Ammon's horn (tissue), 1 donor: ENCODE results near the gene ASH1L.
"Not testable (repeated sequence)": the region's sequence is repeated elsewhere in the genome, so short reads cannot be mapped to it uniquely, and the experiment has no call there.

Experiments
- DNase-seq: peaks from one replicate; pipeline ENCODE4 v3.0.0-alpha.2; 2016; ENCODE audit warnings: low spot score

The ASH1L gene

DNA sequence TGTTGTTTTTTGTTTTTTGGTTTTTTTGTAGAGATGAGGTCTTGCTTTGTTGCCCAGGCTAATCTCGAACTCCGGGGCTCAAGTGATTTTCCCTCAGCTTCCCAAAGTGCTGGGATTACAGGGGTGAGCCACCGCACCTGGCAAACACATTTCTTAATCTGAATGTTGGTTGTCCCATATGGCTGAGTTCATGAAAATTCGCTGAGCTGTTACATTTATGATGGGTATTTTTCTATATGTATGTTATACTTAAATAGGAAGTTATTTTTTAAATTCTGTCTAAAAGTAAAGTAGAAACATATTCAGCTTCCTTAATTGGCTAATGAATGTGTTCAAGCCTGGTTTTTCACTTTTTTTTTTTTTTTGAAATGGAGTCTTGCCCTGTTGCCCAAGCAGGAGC, 75.1 kb downstream of the ASH1L start:
- DNase-seq = no peak

DNA sequence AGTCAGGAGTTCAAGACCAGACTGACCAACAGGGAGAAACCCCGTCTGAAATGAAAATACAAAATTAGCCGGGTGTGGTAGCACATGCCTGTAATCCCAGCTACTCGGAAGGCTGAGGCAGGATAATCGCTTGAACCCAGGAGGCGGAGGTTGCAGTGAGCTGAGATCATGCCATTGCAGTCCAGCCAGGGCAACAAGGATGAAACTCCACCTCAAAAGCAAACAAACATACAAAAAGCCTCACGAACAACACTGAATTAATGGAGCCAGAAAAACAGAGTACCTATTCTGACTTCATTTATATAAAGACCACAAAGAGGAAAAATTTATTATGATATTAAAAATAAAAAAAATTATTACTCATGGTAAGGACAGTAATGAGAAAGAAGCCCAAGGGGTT, 75.7 kb downstream of the ASH1L start:
- DNase-seq = not testable (repeated sequence)

DNA sequence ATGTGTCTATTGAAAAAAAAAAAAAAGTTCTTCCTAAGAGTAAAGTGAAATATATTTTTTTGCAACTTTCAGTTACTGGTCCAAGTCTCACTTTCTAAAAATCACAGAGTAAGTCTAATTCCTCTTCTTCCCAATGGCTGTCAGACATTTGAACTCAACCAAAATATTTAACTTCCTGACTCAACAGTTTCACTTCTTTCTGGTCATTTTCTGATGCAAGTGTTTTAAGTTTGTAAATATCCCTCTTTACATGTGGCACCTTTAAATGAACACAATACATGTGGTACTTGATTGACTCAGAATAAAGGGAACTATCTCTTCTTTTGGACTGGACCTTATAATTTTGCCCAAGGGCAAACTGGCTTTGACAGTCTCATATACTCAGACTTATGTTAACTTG, 76.7 kb downstream of the ASH1L start:
- no peak for DNase-seq

DNA sequence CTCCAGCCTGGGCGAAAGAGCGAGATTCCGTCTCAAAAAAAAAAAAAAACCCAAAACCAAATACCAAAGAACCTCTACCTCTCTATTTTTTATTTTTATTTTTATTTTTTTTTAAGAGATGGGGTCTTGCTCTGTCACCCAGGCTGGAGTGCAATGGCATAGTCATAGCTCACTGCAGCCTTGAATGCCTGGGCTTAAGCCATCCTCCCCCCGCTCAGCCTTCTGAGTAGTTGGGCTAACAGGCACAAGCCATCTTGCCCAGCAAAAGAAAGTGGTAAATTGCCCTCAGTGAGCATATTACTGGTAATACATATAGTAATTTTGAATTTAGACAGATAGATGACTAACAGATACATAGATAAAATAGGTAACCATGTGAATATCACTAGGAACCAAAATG, 77.4 kb downstream of the ASH1L start:
- no peak for DNase-seq

DNA sequence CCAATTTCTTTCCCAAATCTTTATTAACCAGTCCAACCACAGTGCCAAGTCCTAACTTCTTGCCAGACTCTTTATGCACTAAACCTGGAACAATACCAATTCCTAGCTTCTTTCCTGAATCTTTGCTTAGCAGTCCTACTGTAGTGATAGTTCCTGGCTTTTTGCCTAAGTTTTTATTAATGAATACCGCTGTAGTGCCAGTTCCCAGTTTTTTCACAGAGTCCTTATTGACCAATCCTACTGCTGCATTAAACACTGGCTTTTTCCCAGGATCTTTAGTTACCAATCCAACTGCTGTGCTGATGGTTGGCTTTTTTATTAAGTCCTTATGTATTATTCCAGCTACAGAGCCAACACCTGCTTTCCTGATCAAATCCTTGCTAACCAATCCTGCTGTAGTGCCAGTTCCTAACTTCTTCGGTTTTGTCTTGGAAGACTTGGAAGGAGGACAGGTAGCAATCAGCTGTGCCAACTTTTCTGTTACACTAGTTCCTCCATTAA, 80.8 kb downstream of the ASH1L start:
- DNase-seq = no peak

DNA sequence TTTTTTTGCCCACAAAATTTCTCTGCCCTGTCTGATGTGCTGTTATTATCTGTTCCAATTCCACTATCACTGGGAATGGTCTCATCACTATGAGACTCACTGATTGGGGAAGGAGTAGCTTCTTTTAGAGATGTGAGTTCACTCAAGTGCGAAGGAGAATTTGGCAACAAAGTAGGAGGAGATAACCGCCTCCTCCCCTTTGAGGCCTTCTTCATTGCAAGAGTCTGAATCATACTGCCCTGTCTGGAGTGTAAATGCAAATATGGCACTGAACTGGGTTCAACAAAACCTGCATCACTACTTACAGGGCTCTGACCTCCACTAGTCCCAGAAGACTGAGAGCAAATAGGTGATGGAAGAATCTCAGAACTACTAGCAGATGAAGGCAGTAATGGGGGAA, 83.4 kb downstream of the ASH1L start:
- DNase-seq = no peak

DNA sequence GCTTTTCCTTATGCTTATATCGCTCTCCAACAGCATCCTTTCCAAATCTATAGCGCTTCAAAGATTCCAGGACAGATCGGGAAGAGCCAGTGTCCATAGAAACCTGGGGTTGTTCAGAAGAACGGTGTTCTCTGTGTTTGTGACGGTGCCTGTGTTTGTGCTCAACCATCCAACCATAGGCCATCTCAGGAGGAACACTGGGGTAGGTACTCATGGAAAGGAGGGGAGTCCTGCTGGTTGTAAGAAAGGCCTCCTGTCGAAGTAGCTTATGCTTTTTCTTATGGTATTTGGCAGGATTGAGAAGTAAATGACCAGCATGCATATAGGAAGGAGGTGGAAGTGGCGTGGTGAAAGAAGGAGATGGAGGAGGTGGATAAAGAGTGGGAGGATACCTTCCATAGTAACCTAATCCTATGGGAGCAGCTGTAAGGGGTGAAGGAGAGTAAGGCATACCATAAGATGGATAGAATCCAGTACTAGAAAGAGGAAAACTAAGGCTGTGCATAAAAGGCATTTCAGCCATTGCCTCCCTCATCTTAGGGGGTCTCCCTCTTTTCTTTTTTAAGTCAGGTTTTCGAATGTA, 84.2 kb downstream of the ASH1L start:
- DNase-seq = no peak

DNA sequence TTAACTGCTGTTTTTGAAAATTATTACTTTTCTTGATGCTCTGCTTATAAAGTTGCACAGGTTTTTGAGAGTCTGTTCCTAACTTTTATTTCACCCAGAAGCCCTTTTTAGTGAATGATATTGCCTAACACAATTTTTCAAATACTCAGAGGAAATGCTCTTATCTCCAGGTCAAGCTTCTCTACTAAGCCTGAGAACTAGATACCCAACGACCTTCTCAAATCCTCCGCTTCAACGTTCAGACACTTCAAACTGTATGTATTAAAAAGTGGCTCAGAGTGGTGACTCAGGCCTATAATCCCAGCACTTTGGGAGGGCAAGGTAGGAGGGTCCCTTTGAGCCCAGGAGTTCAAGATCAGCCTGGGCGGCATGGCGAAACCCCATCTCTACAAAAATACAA, 88.5 kb downstream of the ASH1L start:
- DNase-seq = no peak

DNA sequence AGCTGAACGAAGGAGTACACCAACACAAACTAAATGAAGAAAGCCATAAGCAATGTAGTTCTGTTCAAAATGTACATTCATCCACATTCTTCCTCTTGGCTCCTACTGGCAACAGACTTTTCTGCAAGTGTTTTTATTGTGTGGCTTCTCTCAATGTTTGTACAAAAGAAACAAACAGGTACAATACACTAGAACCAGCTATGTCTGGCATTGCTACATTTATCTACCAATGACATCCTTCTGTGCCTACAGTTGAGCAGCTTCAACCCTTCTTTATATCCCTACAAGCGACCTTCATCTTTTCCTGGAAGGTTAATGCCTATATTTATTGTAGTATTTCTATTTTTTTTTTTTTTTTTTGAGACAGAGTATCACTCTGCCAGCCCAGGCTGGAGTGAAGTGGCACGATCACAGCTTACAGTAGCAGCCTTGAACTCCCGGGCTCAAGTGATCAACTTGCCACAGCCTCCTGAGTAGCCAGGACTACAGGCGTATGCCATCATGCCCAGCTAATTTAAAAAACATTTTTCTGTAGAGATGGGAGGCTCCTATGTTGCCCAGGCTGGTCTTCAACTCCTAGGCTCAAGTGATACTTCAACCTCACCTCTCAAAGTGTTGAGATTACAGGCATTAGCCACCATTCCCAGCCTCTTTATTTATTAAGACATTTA, 89.3 kb downstream of the ASH1L start:
- no peak for DNase-seq

DNA sequence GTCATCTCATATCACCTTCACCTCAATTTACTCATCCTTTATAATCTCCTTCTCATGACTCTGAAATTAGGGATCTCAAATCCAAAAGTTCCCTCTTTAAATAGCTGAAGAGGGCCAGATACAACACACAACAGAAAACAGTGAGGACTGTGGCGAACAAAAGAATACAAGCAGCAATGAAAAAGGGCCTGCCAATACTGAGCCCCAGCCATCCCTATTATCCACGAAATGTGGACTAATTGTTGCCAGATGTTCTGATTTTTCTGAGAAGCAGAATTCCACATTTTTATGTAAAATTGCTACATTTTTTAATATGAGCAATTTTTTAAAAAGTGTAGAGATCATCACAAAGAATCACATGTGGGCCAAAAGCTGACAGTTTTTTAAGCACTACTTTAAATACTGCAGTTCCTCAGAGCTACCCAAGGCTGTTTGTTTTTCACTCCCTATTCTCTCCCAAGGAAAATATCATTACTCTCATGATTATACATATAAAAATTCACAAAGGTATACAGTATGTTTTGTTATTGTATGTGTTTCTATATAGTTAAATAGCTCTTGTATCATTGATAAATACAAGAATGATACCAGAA, 90.0 kb downstream of the ASH1L start:
- peak; percentile 42 for DNase-seq

DNA sequence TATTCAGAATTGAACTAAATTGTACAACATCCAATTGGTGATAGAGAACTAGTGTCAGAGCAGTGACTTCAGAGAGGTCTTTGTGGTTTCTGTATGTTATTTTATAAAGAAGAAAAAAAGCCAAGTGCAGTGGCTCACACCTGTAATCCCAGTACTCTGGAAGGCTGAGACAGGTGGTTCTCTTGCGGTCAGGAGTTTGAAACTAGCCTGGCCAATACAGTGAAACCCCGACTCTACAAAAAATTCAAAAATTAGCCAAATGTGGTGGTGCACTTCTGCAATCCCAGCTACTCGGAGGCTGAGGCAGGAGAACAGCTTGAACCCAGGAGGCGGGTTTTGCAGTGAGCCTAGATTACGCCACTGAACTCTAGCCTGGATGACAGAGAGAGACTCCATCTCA, 90.7 kb downstream of the ASH1L start:
- no peak for DNase-seq

DNA sequence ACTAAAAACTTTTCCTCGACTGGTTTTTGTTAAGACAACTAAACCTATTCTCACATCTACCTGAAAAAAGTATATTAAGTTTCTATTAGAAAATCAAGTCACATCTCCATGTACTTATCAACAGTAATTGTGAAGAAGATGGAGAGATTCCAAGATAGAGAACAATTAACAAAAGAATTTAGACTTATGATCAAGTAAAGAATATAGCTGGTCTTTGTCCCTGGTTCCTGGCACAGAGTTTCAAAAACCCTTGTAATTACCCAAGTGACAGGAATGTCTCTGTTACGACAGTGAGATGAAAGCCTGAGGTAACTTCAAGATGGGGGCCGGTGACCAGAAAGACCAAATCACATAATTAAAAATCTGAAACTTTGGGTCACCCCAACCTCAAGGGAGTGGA, 91.6 kb downstream of the ASH1L start:
- no peak for DNase-seq

DNA sequence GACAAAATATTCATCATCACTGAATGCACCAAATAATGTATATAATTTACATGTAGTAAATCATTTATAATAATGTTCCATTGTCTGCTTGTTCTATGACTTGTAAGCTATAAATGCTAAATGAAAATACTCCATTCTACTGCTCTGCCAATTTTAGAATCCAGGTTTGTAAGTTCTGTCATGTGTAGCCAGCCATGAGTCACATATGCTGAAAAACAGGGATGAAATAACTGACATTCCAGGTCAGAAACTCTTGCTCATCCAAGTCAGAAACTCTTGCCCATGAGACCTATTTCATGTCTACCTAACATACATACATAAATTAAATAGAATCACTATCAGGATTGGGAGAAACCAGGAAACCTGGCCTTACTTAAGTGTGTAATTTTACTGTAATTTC, 95.6 kb downstream of the ASH1L start:
- DNase-seq = no peak

DNA sequence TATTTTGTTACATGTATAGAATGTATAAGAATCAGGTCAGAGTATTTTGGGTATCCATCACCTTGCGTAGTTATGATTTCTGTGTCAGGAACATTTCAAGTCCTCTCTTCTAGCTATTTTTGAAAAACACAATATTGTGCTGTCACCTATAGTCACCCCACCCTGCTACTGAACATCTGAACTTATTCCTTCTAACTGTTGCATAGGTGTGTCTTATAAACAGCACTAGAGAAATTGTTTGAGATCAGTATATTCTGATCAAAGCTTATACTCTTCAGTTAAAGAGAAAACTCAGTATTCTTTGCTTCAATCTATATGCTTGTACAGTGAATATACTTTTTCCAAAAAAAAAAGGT, 96.0 kb downstream of the ASH1L start:
- no peak for DNase-seq

DNA sequence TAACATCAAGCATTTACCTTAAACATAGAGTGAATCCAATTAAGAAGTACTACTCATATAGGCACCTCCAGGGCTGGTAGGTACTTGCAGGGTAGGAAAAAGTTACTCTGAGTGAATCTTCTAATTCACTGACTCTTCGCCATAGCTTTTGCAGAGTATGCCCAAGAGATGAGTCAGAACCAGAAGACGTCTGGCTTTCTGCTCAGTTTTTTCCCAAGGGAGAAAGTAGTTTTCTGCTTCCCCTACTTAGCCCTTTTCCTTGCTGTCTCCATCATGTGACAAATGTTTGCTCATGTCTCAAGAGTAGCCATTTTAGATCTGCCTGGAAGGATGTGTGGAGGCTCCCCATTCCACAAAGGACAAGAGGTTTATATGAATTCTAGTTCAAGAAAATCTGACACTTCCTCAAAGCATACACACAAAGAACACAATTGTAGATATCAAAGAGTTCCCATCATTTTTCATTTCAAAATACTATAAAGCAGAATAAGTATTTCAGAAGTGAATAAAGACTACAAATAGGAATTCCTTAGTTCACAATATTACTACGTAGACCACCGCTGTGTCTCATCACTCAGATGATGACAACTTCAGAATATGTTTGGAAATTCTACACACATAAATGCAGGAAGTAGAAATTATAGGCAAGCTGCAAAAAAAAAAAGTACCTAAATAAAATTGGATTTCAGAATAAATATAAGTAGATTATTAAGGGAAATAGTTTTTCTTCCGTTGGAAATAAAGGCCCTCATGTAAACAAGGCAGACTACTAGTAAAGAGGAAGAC, 98.5 kb downstream of the ASH1L start:
- no peak for DNase-seq

DNA sequence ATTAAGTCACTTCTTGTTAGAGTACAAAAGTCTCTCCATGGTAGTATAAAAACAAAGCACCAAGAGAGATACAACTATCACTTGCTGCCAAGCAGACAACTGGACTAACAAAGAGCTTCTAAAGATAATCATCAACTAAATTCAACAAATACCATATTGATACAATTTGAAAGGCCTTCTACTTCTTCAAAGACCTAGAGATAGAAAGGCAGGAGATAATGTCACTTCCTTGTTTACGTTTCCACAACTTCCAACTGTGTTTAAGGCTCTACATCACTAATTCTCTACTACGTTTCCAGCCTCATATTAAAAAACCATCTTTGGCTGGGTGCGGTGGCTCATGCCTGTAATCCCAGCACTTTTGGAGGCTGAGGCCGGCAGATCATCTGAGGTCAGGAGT, 104.5 kb downstream of the ASH1L start:
- DNase-seq = no peak

DNA sequence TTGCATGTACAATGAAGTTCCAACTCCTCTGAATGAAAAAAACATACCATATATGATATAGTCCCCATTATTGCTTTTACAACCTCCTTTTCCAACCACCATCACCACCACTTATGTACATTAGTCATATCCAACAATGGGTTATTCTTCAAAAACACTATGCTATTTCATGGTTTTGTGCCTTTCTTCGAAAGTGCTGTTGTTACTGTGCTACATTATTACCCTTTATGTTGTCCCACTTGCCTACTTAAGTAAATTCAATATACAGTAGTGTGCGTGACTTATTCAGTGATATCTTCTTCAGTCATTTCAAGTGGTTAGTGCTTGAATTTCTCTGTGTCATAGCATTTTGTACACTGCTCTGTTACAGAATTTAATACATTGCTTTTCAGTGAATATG, 105.3 kb downstream of the ASH1L start:
- no peak for DNase-seq

DNA sequence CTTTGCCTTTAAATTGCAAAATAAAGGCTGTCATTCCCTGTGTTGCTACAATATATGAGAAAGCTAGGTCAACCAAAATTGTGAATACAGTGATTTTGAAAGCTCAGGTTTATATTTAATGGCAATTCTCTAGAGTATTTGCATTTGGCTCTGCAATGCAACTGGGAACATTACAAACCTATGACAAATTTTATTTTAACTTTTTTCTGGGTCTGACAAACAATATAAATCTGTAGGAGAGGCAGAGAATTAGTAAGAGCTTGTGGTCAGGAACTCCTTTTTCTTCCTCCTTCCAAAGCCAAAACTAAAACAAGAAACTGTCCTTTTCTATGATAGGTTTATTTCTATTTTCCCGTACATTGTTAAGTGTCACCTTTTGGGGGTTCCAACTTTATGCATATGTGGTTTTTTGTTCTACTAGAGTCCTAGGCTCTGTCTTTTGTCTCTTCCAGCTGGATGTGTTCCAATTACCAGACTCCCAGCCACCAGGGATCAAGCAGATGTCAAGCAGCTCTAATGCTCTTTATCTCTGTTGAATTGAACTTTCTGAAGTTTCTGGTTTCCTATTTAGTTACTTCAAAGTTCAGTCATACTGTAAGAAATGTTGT, 106.9 kb downstream of the ASH1L start:
- DNase-seq = peak; percentile 32

DNA sequence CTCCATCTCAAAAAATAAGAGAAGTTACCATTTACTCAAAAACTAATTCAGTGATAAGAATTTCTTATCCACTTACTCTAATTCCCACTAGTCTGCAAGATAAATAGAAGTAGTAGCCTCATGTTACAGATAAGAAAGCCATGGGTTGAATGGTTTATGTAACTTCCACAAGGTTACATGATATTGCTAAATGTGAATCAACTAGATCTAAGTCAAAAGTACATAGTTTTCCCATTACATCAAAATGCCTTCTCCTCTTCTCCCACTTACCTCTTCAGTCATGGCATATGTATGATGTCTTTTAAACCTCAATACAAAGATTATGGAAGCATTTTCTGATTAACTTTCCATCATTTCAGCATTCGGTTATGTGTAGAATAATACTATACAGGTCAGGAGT, 108.5 kb downstream of the ASH1L start:
- no peak for DNase-seq

DNA sequence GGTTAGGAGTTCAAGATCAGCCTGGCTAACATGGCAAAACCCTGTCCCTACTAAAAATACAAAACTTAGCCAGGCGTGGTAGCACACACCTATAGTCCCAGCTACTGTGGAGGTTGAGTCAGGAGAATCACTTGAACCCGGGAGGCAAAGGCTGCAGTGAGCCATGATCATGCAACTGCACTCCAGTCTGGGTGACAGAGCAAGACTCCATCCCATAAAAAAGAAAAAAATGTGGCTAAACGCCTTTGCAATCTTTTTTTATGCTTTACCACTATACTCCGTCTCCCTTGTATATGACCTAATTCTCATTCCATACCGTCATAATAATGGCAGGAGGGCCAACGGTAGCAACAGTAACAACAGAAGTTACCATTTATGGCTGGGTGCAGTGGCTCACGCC, 109.5 kb downstream of the ASH1L start:
- no peak for DNase-seq

DNA sequence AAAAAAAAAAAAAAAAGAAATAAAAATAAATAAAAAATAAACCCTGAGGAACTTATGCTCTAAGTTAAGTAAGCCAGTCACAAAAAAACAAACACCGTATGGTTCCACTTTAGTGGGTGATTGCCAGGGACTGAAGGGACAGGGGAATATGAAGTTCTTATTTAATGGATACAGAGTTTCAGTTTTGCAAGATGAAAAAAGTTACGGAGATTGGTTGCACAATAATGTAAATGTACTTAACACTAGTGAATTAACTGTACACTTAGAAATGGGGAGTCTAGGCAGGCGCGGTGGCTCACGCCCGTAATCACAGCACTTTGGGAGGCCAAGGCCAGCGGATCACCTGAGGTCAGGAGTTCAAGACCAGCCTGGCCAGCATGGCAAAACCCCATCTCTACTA, 111.4 kb downstream of the ASH1L start:
- no peak for DNase-seq

DNA sequence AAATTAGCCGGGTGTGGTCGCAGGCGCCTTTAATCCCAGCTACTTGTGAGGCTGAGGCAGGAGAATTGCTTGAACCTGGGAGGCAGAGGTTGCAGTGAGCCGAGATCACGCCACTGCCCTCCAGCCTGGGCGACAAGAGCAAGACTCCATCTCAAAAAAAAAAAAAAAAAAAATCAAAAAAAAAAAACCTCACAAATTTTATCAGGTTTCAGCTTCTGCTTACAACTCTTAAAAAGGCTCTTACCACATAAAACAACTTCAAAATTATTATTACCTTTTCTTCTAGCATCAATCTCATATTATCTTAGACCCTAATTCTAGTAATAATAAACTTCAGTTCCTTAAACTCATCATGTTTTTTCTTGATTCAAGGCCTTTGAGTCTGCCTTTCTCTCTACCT, 120.2 kb downstream of the ASH1L start:
- DNase-seq = not testable (repeated sequence)

DNA sequence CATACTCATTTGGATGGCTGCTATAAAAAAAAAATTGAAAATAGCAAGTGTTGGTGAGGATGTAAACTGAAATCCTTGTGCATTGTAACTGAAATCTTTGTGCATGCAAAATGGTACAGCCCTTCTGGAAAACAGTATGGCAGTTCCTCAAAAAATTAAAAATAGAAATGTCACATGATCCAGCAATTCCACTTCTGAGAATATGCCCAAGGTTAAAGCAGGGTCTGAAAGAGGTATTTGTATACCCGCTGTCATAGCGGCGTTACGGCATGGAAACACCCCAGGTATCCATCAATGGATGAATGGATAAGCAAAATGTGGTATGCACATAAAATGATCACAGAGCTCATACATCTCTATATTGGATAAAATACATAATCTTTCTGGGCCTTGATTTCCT, 125.2 kb downstream of the ASH1L start:
- no peak for DNase-seq
